Measurements from ENCODE around the gene BABAM2. TPM values are rescaled to one million over a fixed set of nuclear protein-coding genes. Genes with fewer than 3 reads are reported as not detected.

BABAM2 gene
- total and polyA plus RNA-seq, 10 of the 15 experiments (the other 5 are each of a cell fraction or from before 2014, with no cell fraction given), result 30.7 to 59.9 (median 44.5) TPM

GRCh38 chr2:28343971-28344715 is 453.6 kb downstream of the BABAM2 start:
- intact Hi-C loops (cut with micrococcal nuclease; ENCODE audit: unreplicated experiment) (no loop called here), in situ Hi-C loops (cut with MboI) (no loop called here)
- no TSS peak for BruUV-seq (replicated peaks)
- Histone ChIP-seq H3K9me3 (replicated peaks; ENCODE audit: control insufficient read depth, insufficient read depth, low read length) (no peaks in the 10 kb centered on the region), H3K4me2 (ENCODE audit: control insufficient read depth, insufficient read depth) (no peak overlapping the region), H3K36me3 (ENCODE audit: control insufficient read depth in 2 of 2, insufficient read depth in 2 of 2, low read length in 1 of 2) (no peaks in the 10 kb centered on the region), H2AFZ (ENCODE audit: control insufficient read depth, low read depth, low read length) (no peak overlapping the region), H3K27me3 (replicated peaks in 1 of 2; ENCODE audit: control insufficient read depth in 2 of 2, insufficient read depth in 2 of 2, low read length in 1 of 2) (no peaks in the 10 kb centered on the region), H4K20me1 (ENCODE audit: control insufficient read depth, insufficient read depth) (no peaks in the 10 kb centered on the region), H3K79me2 (ENCODE audit: control insufficient read depth, insufficient read depth, low read length) (no peaks in the 10 kb centered on the region), H3K9ac (ENCODE audit: control insufficient read depth, insufficient read depth, low read length) (no peak overlapping the region), H3K27ac (ENCODE audit: control insufficient read depth, insufficient read depth) (no peak overlapping the region), H3K4me1 (ENCODE audit: control insufficient read depth, insufficient read depth, low read length) (no peaks in the 10 kb centered on the region), H3K4me3 (no peak overlapping the region)
- ChIA-PET RAD21 (ENCODE audit: unreplicated experiment) (no interaction called here), CTCF (no interaction called here), SMC1A (ENCODE audit: uncharacterized antibody, unreplicated experiment) (no interaction called here), POLR2A (no interaction called here)
- FAIRE-seq (no peak), DNase-seq (ENCODE audit: low read depth, low spot score) (no peak), ATAC-seq (no peak)
- TF ChIP-seq PRDM15 (CRISPR knock-in tag; IDR thresholded peaks at IDR 0.05) (no peak), CBX5 (IDR thresholded peaks at IDR 0.05; ENCODE audit: low read depth) (no peak), ZZZ3 (IDR thresholded peaks at IDR 0.05; ENCODE audit: control insufficient read depth, insufficient read length, low read depth) (no peak), BMI1 (IDR thresholded peaks at IDR 0.05; ENCODE audit: borderline replicate concordance) (no peak), ATF3 (IDR thresholded peaks at IDR 0.05; ENCODE audit: borderline replicate concordance, extremely low read depth, low read depth, low read length) (no peak), BACH1 (IDR thresholded peaks at IDR 0.05; ENCODE audit: borderline replicate concordance) (no peak), PAX5 (IDR thresholded peaks at IDR 0.05; ENCODE audit: borderline replicate concordance, low read depth, low read length) (no peak), TAF1 (IDR thresholded peaks at IDR 0.05; ENCODE audit: borderline replicate concordance, low read depth, low read length) (no peak), CREM (IDR thresholded peaks at IDR 0.05; ENCODE audit: low read depth) (no peak), KDM1A (IDR thresholded peaks at IDR 0.05; ENCODE audit: borderline replicate concordance) (no peak), RAD21 (IDR thresholded peaks at IDR 0.05; ENCODE audit: insufficient read depth, low read depth, low read length) (no peak), PML (IDR thresholded peaks at IDR 0.05; ENCODE audit: low read length) (no peak)
- 58% methylated on average over 18 of the region's 20 CpGs for WGBS (ENCODE audit: insufficient coverage, insufficient replicate concordance, low lambda C conversion rate, missing lambda C conversion rate)
